GM12878 (cell line): Measurements from ENCODE around the gene TMBIM6. TPM values are rescaled to one million over a fixed set of nuclear protein-coding genes. Genes with fewer than 3 reads are reported as not detected.
"Not testable (repeated sequence)": the region's sequence is repeated elsewhere in the genome, so short reads cannot be mapped to it uniquely, and the experiment has no call there.

Experiments
- ATAC-seq: fragments of 200-7000 bp; cut with Tn5 transposase; 3 replicates; pipeline ENCODE4 v1.9.1; 2020; ENCODE audit warnings: mild to moderate bottlenecking, moderate library complexity
- BruUV-seq: library from RNA; stranded (reverse); fragments of 400-500 nt; replicated peaks from 2 replicates; lab custom pipeline; 2021; lab: Mats Ljungman, UMichigan
- CTCF ChIA-PET: fragments of 300-600 bp; sonication (Branson Sonifier 250); formaldehyde crosslinking; extraction: SDS; loops from one replicate; lab custom pipeline; 2021; ENCODE audit warnings: inconsistent platforms; lab: Yijun Ruan, JAX
- POLR2A ChIA-PET: fragments of 350-600 bp; formaldehyde crosslinking; extraction: SDS; loops from one replicate; lab custom pipeline; 2021; ENCODE audit warnings: inconsistent platforms; lab: Charles Lee
- RAD21 ChIA-PET: fragments of 300-600 bp; sonication (Branson Sonifier 250); formaldehyde crosslinking; loops from one replicate; lab custom pipeline; 2023; ENCODE audit warnings: antibody characterized with exemption; ENCODE audit not compliant: unreplicated experiment; lab: Charles Lee
- SMC1A ChIA-PET: fragments of 300-600 bp; sonication (Branson Sonifier 250); formaldehyde crosslinking; loops from one replicate; lab custom pipeline; 2023; ENCODE audit not compliant: unreplicated experiment, uncharacterized antibody; lab: Charles Lee
- DNase-seq: peaks from one replicate; pipeline ENCODE4 v3.0.0-alpha.2; 2011; ENCODE audit warnings: low read depth, low spot score
- FAIRE-seq: peaks from 3 replicates; lab custom pipeline; 2011; peaks lifted over from hg19 to GRCh38; lab: Jason Lieb, UNC
- H2AFZ ChIP-seq: 2 replicates; pipeline ENCODE4 v1.6.0; 2011; ENCODE audit warnings: low read depth, low read length, control low read depth; ENCODE audit not compliant: control insufficient read depth
- H3K27ac ChIP-seq: 2 replicates; pipeline ENCODE4 v1.5.1; 2011; ENCODE audit warnings: control low read depth; ENCODE audit not compliant: control insufficient read depth, insufficient read depth
- H3K27me3 ChIP-seq, 2 experiments: replicated peaks in 1 of 2; 2 replicates each; pipeline versions ENCODE4 v1.6.0 to v1.6.1; 2011; ENCODE audit warnings: low read length in 1 of 2; ENCODE audit not compliant: control insufficient read depth in 2 of 2, insufficient read depth in 2 of 2
- H3K36me3 ChIP-seq, 2 experiments: 2 replicates each; pipeline ENCODE4 v1.5.1; 2011; ENCODE audit warnings: low read length in 1 of 2; ENCODE audit not compliant: control insufficient read depth in 2 of 2, insufficient read depth in 2 of 2
- H3K4me1 ChIP-seq: 2 replicates; pipeline ENCODE4 v1.6.1; 2011; ENCODE audit warnings: mild to moderate bottlenecking, low read length, moderate library complexity, mixed read lengths; ENCODE audit not compliant: control insufficient read depth, insufficient read depth
- H3K4me2 ChIP-seq: 2 replicates; pipeline ENCODE4 v1.6.0; 2011; ENCODE audit warnings: control low read depth; ENCODE audit not compliant: control insufficient read depth, insufficient read depth
- H3K4me3 ChIP-seq: fragments of 200-600 bp; sonication (generic); 2 replicates; pipeline ENCODE4 v1.5.1; 2016
- H3K79me2 ChIP-seq: 2 replicates; pipeline ENCODE4 v1.6.0; 2011; ENCODE audit warnings: low read length; ENCODE audit not compliant: control insufficient read depth, insufficient read depth
- H3K9ac ChIP-seq: 2 replicates; pipeline ENCODE4 v1.8.0; 2011; ENCODE audit warnings: low read length, control low read depth, mixed read lengths; ENCODE audit not compliant: control insufficient read depth, insufficient read depth
- H3K9me3 ChIP-seq: replicated peaks from 3 replicates; pipeline ENCODE4 v1.5.1; 2011; ENCODE audit warnings: mild to moderate bottlenecking, low read length; ENCODE audit not compliant: control insufficient read depth, insufficient read depth
- H4K20me1 ChIP-seq: 2 replicates; pipeline ENCODE4 v1.6.0; 2011; ENCODE audit not compliant: control insufficient read depth, insufficient read depth
- HSF1 ChIP-seq: fragments of 150-350 bp; IDR thresholded peaks from 2 replicates; pipeline ENCODE4 v1.6.1; 2014; ENCODE audit warnings: mild to moderate bottlenecking, low read depth, low read length
- MTA2 ChIP-seq: fragments of 450-650 bp; IDR thresholded peaks from 2 replicates; pipeline ENCODE4 v1.6.1; 2016; ENCODE audit warnings: low read depth, mild to moderate bottlenecking, moderate library complexity
- PAX8 ChIP-seq: fragments of 450-650 bp; IDR thresholded peaks from 2 replicates; pipeline ENCODE4 v1.6.1; 2017; ENCODE audit warnings: mild to moderate bottlenecking, moderate library complexity
- POLR2AphosphoS2 ChIP-seq: IDR thresholded peaks from 2 replicates; pipeline ENCODE4 v1.6.1; 2011; ENCODE audit warnings: low read depth, mild to moderate bottlenecking, low read length, improper control_type of control experiment, moderate library complexity
- SIN3A ChIP-seq: IDR thresholded peaks from 2 replicates; pipeline ENCODE4 v1.6.1; 2012; ENCODE audit warnings: low read depth, low read length, improper control_type of control experiment
- ZBTB33 ChIP-seq: fragments of 450-650 bp; IDR thresholded peaks from 2 replicates; pipeline ENCODE4 v1.6.1; 2017; ENCODE audit warnings: mild to moderate bottlenecking
- WGBS: methylation state at CpG from one replicate; pipeline ENCODE4 v1.1.6; 2016; ENCODE audit warnings: low lambda C conversion rate; ENCODE audit not compliant: insufficient replicate concordance, insufficient coverage; ENCODE audit errors: missing lambda C conversion rate; 5-methylcytosine and 5-hydroxymethylcytosine counted together
- in situ Hi-C: fragments of 300-500 bp; cut with MboI; formaldehyde crosslinking; loops from 9 replicates; pipeline ENCODE4 v1.14.3; 2018; ENCODE audit warnings: mixed read lengths
- intact Hi-C: fragments of 100-400 bp; cut with micrococcal nuclease; formaldehyde crosslinking; loops from one replicate; pipeline ENCODE4 v1.14.2; 2022; ENCODE audit not compliant: unreplicated experiment
- polyA plus RNA-seq, 11 experiments: library from polyadenylated mRNA; depleted of rRNA in 4 of 11; unstranded in 6 of 11; stranded (reverse) in 5 of 11; fragments of >200 nt; fragmentation: Nextera tagmentation in 4 of 11; fragmentation: Illumina TruSeq in 1 of 11; extraction: Ambion mirVana in 4 of 11; extraction: Trizol in 1 of 11; gene quantifications; 1 replicate in 1 of 11; 2 replicates in 10 of 11; pipeline versions ENCODE4 v1.2.1 to v1.2.3, GENCODE V29; 2011 to 2016; ENCODE audit warnings: inconsistent platforms in 2 of 11, missing spikeins in 2 of 11, low read depth in 1 of 11
- total RNA-seq, 4 experiments: library from RNA; depleted of rRNA in 3 of 4; stranded (reverse); fragments of >200 nt in 3 of 4; fragmentation: Illumina TruSeq in 1 of 4; extraction: Trizol in 1 of 4; gene quantifications; 2 replicates each; pipeline versions ENCODE4 v1.2.1 to v1.2.3, GENCODE V29; 2013 to 2021

TMBIM6 gene
- total and polyA plus RNA-seq, 10 of the 15 experiments (the other 5 are each of a cell fraction or from before 2014, with no cell fraction given), result 224 to 1,192 (median 379) TPM

- TF ChIP-seq ZBTB33 (no peak), PAX8 (no peak), SIN3A (no peak), POLR2AphosphoS2 (no peak), MTA2 (no peak), HSF1 (no peak)
- TF ChIP-seq, all 136 proteins: peak for 0
Observed at GRCh38 chr12:49779581-49779980, 38.2 kb downstream of the TMBIM6 start (continued).

GRCh38 chr12:49780914-49781313 lies 39.6 kb downstream of the TMBIM6 start:
- intact Hi-C loops, H3K9ac ChIP-seq, H3K4me1 ChIP-seq, BruUV-seq, H4K20me1 ChIP-seq, H3K27ac ChIP-seq, in situ Hi-C loops, H3K9me3 ChIP-seq, H2AFZ ChIP-seq, H3K79me2 ChIP-seq, H3K36me3 ChIP-seq, H3K4me2 ChIP-seq, H3K27me3 ChIP-seq, H3K4me3 ChIP-seq, DNase-seq, ATAC-seq, FAIRE-seq: not testable (repeated sequence)
- ChIA-PET POLR2A (interaction anchor here (1.0 kb wide), 1 partner anchor 40 kb away, joined by 3 read pairs; the partner anchor contains the start of gene TMBIM6), RAD21 (interaction anchor here (0.6 to 1.1 kb wide), 2 partner anchors 39 to 58 kb away, joined by 3 read pairs; partner anchors contain the start of gene TMBIM6), SMC1A (interaction anchor here (1.9 to 4.6 kb wide), 2 partner anchors 24 to 59 kb away, joined by 5 to 26 read pairs; no protein-coding TSS in a partner anchor), CTCF (interaction anchor here (0.6 to 1.4 kb wide), 4 partner anchors 10 to 66 kb away, joined by 3 to 6 read pairs (median 4); partner anchors contain the start of gene TMBIM6)
- WGBS, result 36% methylated on average over 6 of the region's 6 CpGs
